SK-N-SH (cell line): ENCODE results near the gene MAD1L1. TPM values are rescaled to one million over a fixed set of nuclear protein-coding genes. Genes with fewer than 3 reads are reported as not detected.
A peak's percentile ranks its signal among the peaks of the same experiment; 100 is the strongest.

ENCODE experiments used
- CTCF ChIA-PET: fragments of 300-600, 350-600 bp; formaldehyde crosslinking; extraction: SDS; loops from one replicate; lab custom pipeline; 2021; lab: Yijun Ruan, JAX
- POLR2A ChIA-PET: fragments of 350-600 bp; sonication (Branson Sonifier 250); formaldehyde crosslinking; extraction: SDS; loops from one replicate; lab custom pipeline; 2020; ENCODE audit warnings: antibody characterized with exemption, inconsistent platforms; lab: Yijun Ruan, JAX
- DNase-seq: peaks from one replicate; pipeline ENCODE4 v3.0.0; 2012
- H2AFZ ChIP-seq: fragments of 200-600 bp; sonication (generic); 2 replicates; pipeline ENCODE4 v1.8.1; 2016; ENCODE audit warnings: antibody characterized with exemption, mild to moderate bottlenecking, low read depth
- H3F3A ChIP-seq: fragments of 200-600 bp; sonication (generic); replicated peaks from 2 replicates; pipeline ENCODE3; 2016; ENCODE audit warnings: antibody characterized with exemption, mild to moderate bottlenecking; ENCODE audit not compliant: insufficient read depth
- H3K27ac ChIP-seq, 2 experiments: fragments of 200-500 bp in 1 of 2; fragments of 200-600 bp in 1 of 2; sonication (Bioruptor generic) in 1 of 2; sonication (generic), shearing (Covaris generic) in 1 of 2; 2 replicates each; pipeline versions ENCODE4 v1.5.1 to v1.6.1; 2014 to 2016; ENCODE audit warnings: low read depth in 2 of 2, inconsistent platforms in 1 of 2, low read length in 1 of 2, mild to moderate bottlenecking in 1 of 2, mixed read lengths in 1 of 2
- H3K27me3 ChIP-seq: fragments of 200-600 bp; sonication (generic), shearing (Covaris generic); 2 replicates; pipeline ENCODE4 v1.6.1; 2016; ENCODE audit warnings: mixed run types; ENCODE audit not compliant: insufficient read depth
- H3K36me3 ChIP-seq, 2 experiments: fragments of 200-500 bp in 1 of 2; fragments of 200-600 bp in 1 of 2; sonication (Bioruptor generic) in 1 of 2; sonication (generic) in 1 of 2; replicated peaks in 1 of 2; 2 replicates each; pipeline versions ENCODE3 to v1.5.1; 2014 to 2016; ENCODE audit warnings: low read length in 1 of 2, mild to moderate bottlenecking in 1 of 2; ENCODE audit not compliant: insufficient read depth in 2 of 2, control insufficient read depth in 1 of 2
- H3K4me1 ChIP-seq, 2 experiments: fragments of 200-500 bp in 1 of 2; fragments of 200-600 bp in 1 of 2; sonication (Bioruptor generic) in 1 of 2; sonication (generic), shearing (Covaris generic) in 1 of 2; 2 replicates each; pipeline versions ENCODE4 v1.5.1 to v1.6.1; 2014 to 2016; ENCODE audit warnings: low read depth in 1 of 2, low read length in 1 of 2, mixed run types in 1 of 2; ENCODE audit not compliant: insufficient read depth in 2 of 2, control insufficient read depth in 1 of 2
- H3K4me2 ChIP-seq: fragments of 200-600 bp; sonication (generic), shearing (Covaris generic); 2 replicates; pipeline ENCODE4 v1.6.1; 2017; ENCODE audit warnings: mixed run types
- H3K4me3 ChIP-seq, 2 experiments: fragments of 200-500 bp in 1 of 2; fragments of 200-600 bp in 1 of 2; sonication (Bioruptor generic) in 1 of 2; sonication (generic), shearing (Covaris generic) in 1 of 2; 2 replicates each; pipeline versions ENCODE4 v1.5.1 to v1.8.1; 2014 to 2016; ENCODE audit warnings: low read depth in 2 of 2, inconsistent platforms in 1 of 2, low read length in 1 of 2, mild to moderate bottlenecking in 1 of 2, mixed read lengths in 1 of 2, moderate library complexity in 1 of 2
- H3K79me2 ChIP-seq: fragments of 200-600 bp; sonication (generic); 2 replicates; pipeline ENCODE4 v1.8.1; 2017; ENCODE audit warnings: mild to moderate bottlenecking; ENCODE audit not compliant: insufficient read depth
- H3K9ac ChIP-seq: fragments of 200-600 bp; sonication (generic); 2 replicates; pipeline ENCODE4 v1.6.1; 2017; ENCODE audit warnings: mixed run types
- H3K9me2 ChIP-seq: fragments of 200-600 bp; sonication (generic); 2 replicates; pipeline ENCODE4 v1.6.1; 2017; ENCODE audit warnings: mixed run types
- H3K9me3 ChIP-seq: fragments of 200-600 bp; sonication (generic); 2 replicates; pipeline ENCODE4 v1.6.1; 2017; ENCODE audit warnings: mixed run types, mild to moderate bottlenecking, moderate library complexity
- H4K20me1 ChIP-seq: fragments of 200-600 bp; sonication (generic); 2 replicates; pipeline ENCODE4 v1.6.1; 2017; ENCODE audit warnings: mild to moderate bottlenecking, mixed run types; ENCODE audit not compliant: insufficient read depth
- CTCF ChIP-seq: fragments of 200-600 bp; sonication (generic); IDR thresholded peaks from 2 replicates; pipeline ENCODE4 v1.6.1; 2017; ENCODE audit warnings: antibody characterized with exemption, mild to moderate bottlenecking, moderate library complexity
- ELF1 ChIP-seq: IDR thresholded peaks from 2 replicates; pipeline ENCODE4 v1.4.0; 2012
- EZH2phosphoT487 ChIP-seq: fragments of 200-600 bp; sonication (generic); IDR thresholded peaks from 2 replicates; pipeline ENCODE4 v1.6.1; 2017; ENCODE audit warnings: low read depth, mixed run types, mild to moderate bottlenecking, antibody characterized with exemption, moderate library complexity, borderline replicate concordance
- GABPA ChIP-seq: IDR thresholded peaks from 2 replicates; pipeline ENCODE4 v1.4.0; 2012; ENCODE audit warnings: low read depth, mild to moderate bottlenecking
- IRF3 ChIP-seq: fragments of 150-350 bp; IDR thresholded peaks from 2 replicates; pipeline ENCODE4 v1.6.1; 2016; ENCODE audit warnings: mild to moderate bottlenecking, low read depth, low read length
- NFIC ChIP-seq: IDR thresholded peaks from 2 replicates; pipeline ENCODE4 v1.4.0; 2012; ENCODE audit warnings: borderline replicate concordance
- PBX3 ChIP-seq: IDR thresholded peaks from 2 replicates; pipeline ENCODE4; 2012
- POLR2AphosphoS5 ChIP-seq: IDR thresholded peaks from 2 replicates; pipeline ENCODE4 v1.6.1; 2012; ENCODE audit warnings: low read depth, low read length
- USF2 ChIP-seq: fragments of 150-350 bp; IDR thresholded peaks from 2 replicates; pipeline ENCODE4 v1.6.1; 2017; ENCODE audit warnings: antibody characterized with exemption, low read length, low read depth, borderline replicate concordance
- YY1 ChIP-seq: IDR thresholded peaks from 2 replicates; pipeline ENCODE4 v1.4.0; 2012; ENCODE audit warnings: low read depth, mild to moderate bottlenecking
- WGBS: methylation state at CpG from one replicate; pipeline ENCODE4 v1.1.6; 2017; ENCODE audit warnings: low lambda C conversion rate; 5-methylcytosine and 5-hydroxymethylcytosine counted together
- polyA plus RNA-seq, 3 experiments: library from polyadenylated mRNA; depleted of rRNA; stranded (reverse); fragments of >200 nt; gene quantifications; 2 replicates each; pipeline ENCODE4 v1.2.3, GENCODE V29; 2012

MAD1L1 gene
- polyA plus RNA-seq, 1 of the 3 experiments (the other 2 are of a cell fraction): 46.2 TPM

GRCh38 chr7:2202361-2202761, 30.4 kb downstream of the MAD1L1 start:
- Histone ChIP-seq H3K9ac (no peak overlapping the region), H3K4me1 (peaks cover 4 to 42% of the 10 kb centered on the region in 2 experiments; a peak in 2 of 4 replicates), H3K79me2 (no peaks in the 10 kb centered on the region), H3K9me2 (no peaks in the 10 kb centered on the region), H2AFZ (no peak overlapping the region), H3K27ac (no peak overlapping the region; a peak in 1 of 4 replicates), H3K4me2 (no peak overlapping the region), H3K4me3 (no peak overlapping the region), H3F3A (no peaks in the 10 kb centered on the region), H3K9me3 (no peaks in the 10 kb centered on the region), H3K36me3 (peaks cover 13 to 26% of the 10 kb centered on the region in 2 experiments), H4K20me1 (no peaks in the 10 kb centered on the region), H3K27me3 (no peaks in the 10 kb centered on the region)
- 96% methylated on average over 14 of the region's 14 CpGs for WGBS
- DNase-seq: peak; percentile 33
- TF ChIP-seq CTCF (no peak), USF2 (no peak), IRF3 (no peak), ELF1 (no peak), PBX3 (no peak), NFIC (no peak), POLR2AphosphoS5 (no peak)
- POLR2A ChIA-PET: no interaction called here
- CTCF ChIA-PET: interaction anchor here (0.7 to 3.8 kb wide), 9 partner anchors 9 to 623 kb away, joined by 3 to 24 read pairs (median 3); no protein-coding TSS in a partner anchor

GRCh38 chr7:2201686-2202360, 30.9 kb downstream of the MAD1L1 start:
- H3F3A ChIP-seq: no peaks in the 10 kb centered on the region
- no peak overlapping the region; a peak in 1 of 4 replicates for H3K27ac ChIP-seq
- ChIA-PET CTCF (interaction anchor here (0.7 to 4.0 kb wide), 12 partner anchors 8 to 623 kb away, joined by 3 to 24 read pairs (median 4); no protein-coding TSS in a partner anchor), POLR2A (no interaction called here)
- H3K9ac ChIP-seq: no peak overlapping the region
- H2AFZ ChIP-seq: no peak overlapping the region
- H3K79me2 ChIP-seq: no peaks in the 10 kb centered on the region
- no peak overlapping the region for H3K4me3 ChIP-seq
- no peak overlapping the region for H3K4me2 ChIP-seq
- 95% methylated on average over 24 of the region's 31 CpGs for WGBS
- H4K20me1 ChIP-seq: no peaks in the 10 kb centered on the region
- DNase-seq: peak; percentile 16
- no peaks in the 10 kb centered on the region for H3K9me3 ChIP-seq
- H3K27me3 ChIP-seq: no peaks in the 10 kb centered on the region
- peaks cover 8 to 22% of the 10 kb centered on the region in 2 experiments for H3K36me3 ChIP-seq
- no peak for TF ChIP-seq PBX3
- no peak for TF ChIP-seq IRF3
- TF ChIP-seq GABPA: no peak
- no peak for TF ChIP-seq ELF1
- no peak for TF ChIP-seq POLR2AphosphoS5
- no peak for TF ChIP-seq YY1
- TF ChIP-seq EZH2phosphoT487: no peak
- H3K4me1 ChIP-seq: peaks cover 4 to 43% of the 10 kb centered on the region in 2 experiments; a peak in 2 of 4 replicates
- H3K9me2 ChIP-seq: no peaks in the 10 kb centered on the region
